Left renal cortex interstitium (tissue), 4 donors: Measurements from ENCODE around the gene PLCB1. TPM values are rescaled to one million over a fixed set of nuclear protein-coding genes. Genes with fewer than 3 reads are reported as not detected.
"Not testable (repeated sequence)": the region's sequence is repeated elsewhere in the genome, so short reads cannot be mapped to it uniquely, and the experiment has no call there.

Experiments used
- DNase-seq, 4 donors: peaks; one replicate each; pipeline ENCODE4 v3.0.0-alpha.2; 2013; ENCODE audit warnings: low read depth in 4 of 4, low spot score in 2 of 4, missing footprints in 1 of 4
- polyA plus RNA-seq, 4 donors: library from polyadenylated mRNA; unstranded; fragments of 120-200 nt; gene quantifications; one replicate each; pipeline ENCODE4 v1.2.1, GENCODE V29; 2013; ENCODE audit not compliant: insufficient read length in 4 of 4

PLCB1 gene
- polyA plus RNA-seq, 4 donors = 35.5 to 66.8 (median 41.4) TPM

DNA sequence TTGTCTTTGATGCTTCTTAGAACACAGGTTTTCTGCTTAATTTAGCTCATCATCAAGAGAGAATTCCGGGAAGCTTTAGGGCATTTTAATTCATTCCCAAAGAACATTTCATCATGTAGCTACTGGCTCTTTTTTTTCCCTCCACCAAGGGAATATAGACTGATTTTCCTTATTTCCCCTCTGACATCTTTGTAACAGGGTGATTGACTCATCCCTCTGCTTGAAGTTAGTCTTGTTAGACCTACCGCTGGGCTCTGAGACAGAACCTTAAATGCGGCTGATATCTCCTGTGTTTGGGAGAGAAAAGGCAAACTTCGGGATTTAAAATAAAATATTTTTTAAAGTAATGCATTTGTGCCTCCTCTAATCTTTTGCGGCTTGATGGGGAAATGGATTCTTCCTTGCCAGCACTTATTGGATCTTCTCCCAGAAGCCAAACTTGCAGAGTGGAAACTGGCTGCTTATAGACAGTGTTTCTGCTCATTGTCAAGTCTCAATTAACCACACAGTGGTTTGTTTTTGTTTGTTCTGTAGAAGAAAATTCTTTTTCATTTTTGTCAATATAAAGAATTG is 664.1 kb downstream of the PLCB1 start:
- DNase-seq = no peak

DNA sequence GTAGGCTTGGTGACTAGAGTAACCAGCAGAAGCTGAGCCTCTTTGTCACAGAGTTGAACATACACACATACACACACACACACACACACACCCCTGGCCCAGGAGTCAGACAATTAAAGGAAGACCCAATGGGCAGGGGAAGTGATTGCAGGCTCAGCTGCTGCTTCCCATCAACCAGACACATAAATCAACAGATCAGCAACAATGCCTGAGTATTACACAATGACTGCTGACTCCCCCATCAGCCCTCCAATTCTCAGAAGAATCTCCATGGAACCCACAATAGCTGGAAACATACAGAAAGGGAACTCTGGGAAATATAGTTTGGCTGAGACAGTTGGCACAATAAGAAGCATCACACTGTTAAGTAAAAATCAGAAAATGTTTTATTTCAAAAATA is 666.4 kb downstream of the PLCB1 start:
- no peak for DNase-seq

DNA sequence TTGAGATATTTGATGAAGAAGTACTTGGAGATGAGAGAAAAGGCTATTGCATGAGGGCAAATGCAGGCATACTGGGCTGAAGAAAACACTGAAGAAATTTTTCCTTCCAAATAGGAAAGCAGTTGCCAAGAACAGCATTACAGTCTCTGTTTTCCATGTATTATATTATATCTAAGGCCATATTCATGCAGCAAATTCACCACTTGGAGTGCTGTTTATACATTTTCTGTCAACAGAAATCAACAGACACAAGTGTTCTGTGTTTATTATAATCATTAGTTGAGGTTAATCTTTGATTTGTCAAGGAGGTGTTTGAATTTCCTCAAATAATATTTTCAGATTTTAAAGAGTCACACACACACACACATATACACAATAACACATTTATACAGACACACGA is 668.0 kb downstream of the PLCB1 start:
- no peak for DNase-seq

DNA sequence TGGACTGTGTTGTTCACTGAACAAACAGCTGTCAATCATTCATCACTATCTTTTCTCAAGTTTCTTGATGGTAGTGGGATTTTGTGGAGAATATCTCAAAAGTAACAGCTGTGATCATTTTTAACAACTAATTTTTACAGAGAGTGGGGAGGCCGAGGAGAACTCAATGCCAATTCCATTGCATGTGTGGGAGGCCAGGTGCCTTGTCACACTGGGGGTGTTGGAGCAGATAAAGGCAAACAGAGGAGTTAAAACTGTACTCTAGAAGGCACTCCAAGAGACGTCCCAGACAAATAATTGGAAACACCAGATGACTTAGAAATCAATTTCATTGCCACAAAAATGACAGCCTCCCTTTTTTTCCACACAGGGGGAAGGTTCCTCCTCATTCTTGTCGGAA is 669.6 kb downstream of the PLCB1 start:
- DNase-seq = no peak

DNA sequence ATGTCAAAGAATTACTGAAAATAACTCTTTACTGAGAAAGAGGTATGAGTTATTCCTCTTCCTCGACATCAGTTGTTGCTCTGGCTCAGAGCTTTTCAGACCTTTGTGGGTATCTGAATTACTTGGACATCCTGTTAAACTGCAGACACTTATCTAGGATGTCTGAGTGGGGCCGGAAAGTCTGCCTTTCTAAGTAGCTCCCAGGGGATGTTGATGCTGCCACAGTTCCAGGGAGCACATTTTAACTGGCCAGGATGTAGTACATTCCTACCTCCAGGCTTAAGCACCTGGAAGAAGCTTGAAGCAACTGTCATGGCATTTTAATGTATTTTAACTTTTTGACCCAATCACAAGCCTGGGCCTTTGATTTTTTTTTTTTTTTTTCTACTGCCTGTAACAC is 671.0 kb downstream of the PLCB1 start:
- no peak for DNase-seq

DNA sequence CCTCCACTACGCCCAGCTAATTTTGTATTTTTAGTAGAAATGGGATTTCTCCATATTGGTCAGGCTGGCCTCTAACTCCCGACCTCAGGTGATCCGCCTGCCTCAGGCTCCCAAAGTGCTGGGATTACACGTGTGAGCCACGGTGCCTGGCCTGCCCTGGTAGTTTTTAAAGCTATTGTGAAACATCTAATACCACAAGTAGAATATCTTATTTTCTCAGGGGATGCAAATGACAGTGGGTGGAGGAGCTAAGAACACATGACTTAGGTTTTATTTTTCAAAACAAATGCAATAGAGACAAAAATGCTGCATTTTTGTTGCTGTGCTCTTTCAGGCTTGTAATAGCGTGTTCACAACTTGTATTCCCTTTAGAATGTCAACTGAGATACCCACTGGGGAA is 671.9 kb downstream of the PLCB1 start:
- DNase-seq = no peak

DNA sequence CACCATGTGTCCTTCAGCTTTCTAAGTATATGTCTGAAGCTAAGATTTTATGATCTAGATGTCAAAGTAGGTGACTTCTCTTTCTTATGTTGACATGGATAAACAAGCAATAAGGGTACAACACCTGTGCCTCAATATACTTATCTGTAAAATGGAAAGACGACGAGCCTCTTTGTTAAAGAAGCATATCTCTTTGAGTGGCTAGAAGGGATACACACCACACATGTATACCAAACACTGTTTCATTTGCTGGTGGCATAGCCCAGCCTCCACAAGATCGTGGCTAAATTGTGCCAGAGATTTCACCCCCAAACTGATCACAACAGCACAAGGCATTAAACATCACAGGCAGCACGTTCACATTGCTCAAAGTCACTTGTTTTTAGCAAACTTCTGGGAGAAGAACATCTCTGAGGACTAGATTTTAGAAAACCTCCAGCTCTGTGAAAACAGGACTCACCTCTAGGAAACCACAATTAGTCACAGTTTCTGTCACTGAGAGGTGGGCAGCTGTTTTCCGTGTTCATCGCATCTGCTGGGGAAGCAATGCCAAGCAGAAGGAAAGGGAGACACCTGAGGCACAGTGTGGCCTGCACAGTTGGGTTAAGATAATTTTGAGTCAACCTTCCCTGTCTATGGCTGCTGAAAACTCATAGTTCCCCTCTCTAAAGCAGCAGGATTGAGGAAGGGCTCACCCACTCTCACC is 673.8 kb downstream of the PLCB1 start:
- DNase-seq = no peak

DNA sequence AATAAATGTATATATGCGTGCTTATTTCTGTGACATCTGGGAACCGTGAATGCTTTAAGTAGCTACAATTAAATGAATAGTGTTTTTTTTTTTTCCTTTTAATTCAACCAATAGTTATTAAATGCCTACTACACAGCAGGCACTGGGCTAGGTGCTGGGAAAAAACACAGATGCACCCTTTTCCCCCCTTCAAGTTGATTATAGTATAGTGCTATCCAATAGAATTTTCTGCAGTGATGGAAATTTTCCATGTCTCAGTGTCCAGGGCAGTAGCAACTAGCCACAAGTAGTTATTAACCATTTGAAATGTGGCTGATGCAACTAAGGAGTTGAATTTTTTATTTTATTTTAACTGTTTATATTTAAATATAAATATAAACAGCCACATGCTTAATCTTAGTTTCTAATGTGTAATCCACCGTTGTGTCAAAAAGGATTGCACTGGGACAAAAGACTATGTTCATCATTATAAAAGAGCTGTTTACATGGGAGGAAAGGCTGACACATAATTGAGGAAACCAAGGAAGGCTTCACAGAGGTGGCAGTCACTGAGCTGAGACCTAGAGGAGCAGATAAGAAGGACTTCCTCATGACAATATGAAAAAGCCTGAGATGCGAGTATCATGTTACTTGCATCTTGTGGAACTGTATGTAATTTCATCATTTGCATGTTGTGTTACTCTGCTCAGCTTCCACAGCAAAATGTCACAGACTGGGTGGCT is 675.6 kb downstream of the PLCB1 start:
- DNase-seq = no peak

DNA sequence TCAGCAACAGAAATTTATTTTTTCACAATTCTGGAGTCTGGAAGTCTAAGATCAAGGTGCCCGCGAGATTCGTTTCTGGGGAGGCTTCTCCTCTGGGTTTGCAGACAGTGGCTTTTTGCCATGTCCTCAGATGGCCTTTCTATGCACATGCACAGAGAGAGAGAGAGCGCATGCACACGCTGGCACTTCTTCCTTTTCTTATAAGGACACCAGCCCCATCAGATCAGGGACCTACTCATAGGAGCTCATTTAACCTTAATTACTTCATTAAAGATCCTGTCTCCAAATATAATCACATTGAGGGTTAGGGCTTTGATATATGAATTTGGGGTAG is 676.1 kb downstream of the PLCB1 start:
- DNase-seq = no peak

DNA sequence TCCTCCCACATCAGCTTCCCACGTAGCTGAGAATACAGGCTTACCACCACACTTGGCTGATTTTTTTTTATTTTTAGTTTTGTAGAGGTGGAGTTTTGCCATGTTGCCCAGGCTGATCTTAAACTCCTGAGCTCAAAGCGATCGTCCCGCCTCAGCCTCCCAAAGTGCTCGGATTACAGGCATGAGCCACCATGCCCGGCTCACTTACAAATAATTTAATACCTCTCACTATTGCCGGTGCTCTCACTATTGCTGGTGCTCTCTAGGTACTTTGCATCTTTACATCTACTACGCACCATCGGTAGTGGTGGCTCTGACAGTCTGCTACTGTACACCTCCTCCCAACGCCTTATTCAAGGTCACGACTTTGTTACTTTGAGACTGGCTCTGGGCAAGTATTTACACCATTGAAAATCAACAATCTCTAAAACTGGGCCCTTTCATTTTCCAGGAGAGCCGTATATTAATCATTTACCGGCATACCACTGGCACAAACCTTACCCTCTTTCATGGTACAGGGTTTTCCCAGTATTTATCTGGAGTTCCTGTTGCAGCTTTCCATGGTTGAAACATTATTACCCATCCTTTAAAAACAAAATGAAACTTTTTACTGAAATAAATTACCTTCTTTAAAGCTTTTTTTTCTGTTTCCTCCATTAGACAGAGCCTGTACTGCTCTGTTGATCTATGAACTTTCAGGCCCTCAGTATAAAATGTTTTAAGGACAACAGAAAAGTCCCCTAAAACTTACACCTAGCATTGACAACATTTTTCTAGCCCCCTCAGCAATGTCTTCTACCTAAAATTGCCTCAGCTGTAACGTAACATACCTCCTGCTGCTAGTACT is 677.3 kb downstream of the PLCB1 start:
- peak in 2 of 4 donors; percentile 13 to 16 for DNase-seq

DNA sequence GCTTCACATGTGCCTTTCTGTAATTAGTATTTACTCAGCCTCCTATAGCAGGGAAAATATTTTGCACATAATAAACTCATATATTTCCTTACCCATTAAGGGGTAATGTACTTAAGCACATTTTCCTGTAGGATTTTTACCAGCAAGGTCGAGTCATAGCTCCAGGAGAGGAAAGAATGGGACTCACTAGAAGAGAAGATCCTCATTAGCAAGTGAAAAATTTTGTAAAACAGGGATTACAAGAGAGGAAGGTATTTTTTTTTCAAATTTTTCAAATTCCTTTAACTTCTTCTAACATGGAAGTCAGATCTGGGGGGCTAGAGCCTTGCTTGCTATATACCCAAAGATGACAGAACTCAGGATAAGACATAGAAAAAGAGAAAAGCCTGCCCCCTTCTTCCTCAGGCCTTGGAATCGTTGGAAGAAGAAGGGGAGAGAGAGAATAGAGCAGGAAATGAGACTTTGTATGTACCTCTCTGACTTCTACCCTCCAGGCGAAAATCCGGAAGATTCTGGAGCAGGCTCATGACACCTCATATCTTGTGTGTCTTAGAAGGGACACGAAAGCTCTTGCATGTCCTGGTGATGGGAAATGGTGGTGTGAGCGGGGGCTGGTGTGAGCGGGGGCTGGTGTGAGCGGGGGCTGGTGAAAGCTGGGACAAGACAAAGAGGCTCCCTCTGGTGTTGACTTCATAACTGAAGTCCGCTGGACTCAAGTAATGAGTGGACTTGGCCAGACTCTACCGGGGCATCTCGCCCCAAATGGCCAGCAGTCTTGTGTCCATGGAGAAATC is 679.9 kb downstream of the PLCB1 start:
- no peak for DNase-seq

DNA sequence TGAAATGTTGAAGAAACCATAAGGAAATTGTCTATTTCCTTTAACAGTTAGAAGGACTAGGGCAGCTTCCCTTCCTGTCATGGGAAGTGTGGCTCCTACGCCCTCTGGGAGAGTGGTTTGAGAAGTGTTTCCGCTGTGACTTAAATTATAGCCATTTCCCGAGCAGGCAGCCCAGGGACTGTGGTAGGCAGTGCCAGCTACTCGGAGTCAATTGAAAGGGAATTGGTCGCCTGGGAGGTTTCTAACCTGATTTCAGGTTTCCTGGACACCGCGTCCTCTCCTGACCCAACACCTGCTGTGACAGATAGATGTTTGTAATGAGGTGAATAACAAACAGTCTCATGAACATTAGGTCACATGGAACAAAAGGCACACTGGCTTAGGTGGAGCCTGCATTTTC is 680.8 kb downstream of the PLCB1 start:
- DNase-seq = no peak

DNA sequence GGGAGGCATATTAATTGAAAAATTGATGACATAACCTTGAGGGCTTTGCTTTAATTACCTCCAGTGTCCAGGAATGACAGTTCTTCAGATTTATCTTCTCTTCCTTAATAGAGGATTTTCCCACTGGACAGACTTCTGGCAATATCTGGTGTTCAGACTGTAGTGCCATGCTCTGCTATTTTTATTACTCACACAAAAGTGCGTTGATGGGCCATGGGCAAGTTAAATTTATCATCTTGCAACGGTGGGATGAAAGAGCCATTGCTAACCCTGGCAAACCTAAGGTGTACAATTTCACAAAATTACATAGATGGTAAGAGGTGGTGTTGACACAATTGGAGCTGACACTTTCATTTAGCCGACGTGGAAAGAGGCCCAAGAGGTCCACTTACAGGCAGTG is 683.1 kb downstream of the PLCB1 start:
- no peak for DNase-seq

DNA sequence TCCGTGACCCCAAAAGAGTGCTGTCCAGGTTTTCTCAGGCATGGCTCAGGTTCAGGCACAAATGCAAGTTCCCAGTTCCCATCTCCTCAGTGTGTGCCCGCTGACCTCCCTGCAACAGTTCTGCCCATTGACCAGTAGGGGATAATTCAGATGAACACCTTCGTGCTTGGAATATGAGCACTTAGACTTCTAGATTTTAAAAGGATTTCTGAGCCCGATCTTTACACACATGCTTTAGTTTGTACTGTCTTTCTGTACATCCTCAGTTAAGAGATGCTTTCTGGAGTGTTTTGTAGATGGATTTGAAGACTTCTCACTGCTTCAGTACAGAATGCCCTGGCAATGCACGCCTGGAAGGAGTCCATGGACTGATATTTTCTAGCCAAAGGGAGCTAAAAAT is 697.2 kb downstream of the PLCB1 start:
- DNase-seq = no peak

DNA sequence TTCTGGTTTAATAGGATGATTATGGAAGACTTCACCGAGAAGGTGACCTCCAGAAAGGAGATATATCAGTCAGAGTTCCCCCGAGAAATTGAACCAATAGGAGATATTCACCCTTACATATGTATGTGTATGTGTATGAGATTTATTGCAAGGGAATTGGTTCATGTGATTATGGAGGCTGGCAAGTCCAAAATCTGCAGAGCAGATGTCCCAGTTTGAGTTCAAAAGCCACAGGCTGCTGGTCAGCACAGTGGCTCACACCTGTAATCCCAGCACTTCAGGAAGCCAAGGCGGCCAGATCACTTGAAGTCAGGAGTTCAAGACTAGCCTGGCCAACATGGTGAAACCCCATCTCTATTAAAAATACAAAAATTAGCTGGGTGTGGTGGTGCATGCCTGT is 702.2 kb downstream of the PLCB1 start:
- not testable (repeated sequence) for DNase-seq

DNA sequence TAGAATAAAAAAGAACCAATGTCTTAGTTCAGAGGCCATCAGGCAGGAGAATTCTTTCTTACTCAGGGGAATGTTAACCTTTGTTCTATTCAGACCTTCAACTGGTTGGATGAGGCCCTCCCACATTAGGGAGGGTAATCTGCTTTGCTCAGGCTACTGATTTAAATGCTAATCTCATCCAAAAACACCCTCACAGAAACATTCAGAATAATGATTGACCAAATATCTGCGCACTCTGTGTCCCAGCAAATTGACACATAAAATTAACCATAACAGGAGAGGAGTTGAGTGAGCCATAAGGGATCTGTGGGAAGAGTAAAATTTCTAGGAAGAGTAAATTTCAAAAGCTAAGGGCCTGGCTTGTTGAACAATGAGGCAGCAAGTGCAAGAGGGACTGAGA is 702.8 kb downstream of the PLCB1 start:
- no peak for DNase-seq

DNA sequence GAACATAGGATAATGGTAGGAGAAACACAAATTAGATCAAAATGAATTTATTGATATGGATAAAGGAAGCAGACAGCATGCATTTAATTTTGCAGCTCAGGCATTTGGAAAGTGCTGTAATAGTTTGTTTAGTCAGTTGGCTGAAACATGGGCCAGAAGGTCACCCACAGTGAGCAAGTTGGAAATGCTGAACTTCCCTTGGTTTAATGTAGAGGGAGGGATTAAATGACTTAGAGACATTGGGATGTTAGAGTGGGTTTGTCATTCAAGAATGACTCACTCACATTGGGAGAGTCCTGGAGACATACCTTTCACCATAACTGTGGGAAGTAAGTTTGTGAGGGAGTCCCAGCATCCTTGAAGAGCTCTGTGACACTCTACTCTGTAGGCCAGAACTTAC is 705.3 kb downstream of the PLCB1 start:
- no peak for DNase-seq

DNA sequence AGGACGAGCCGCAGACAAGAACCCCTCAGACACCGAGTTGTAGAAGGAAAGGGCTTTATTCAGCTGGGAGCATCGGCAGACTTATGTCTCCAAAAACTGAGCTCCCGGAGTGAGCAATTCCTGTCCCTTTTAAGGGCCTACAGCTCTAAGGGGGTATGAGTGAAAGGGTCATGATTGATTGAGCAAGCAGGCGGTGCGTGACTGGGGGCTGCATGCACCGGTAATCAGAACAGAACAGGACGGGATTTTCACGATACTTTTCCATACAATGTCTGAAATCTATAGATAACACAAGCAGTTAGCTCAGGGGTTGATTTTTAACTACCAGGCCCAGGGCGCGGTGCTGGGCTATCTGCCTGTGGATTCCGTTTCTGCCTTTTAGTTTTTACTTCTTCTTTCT is 710.5 kb downstream of the PLCB1 start:
- no peak for DNase-seq

DNA sequence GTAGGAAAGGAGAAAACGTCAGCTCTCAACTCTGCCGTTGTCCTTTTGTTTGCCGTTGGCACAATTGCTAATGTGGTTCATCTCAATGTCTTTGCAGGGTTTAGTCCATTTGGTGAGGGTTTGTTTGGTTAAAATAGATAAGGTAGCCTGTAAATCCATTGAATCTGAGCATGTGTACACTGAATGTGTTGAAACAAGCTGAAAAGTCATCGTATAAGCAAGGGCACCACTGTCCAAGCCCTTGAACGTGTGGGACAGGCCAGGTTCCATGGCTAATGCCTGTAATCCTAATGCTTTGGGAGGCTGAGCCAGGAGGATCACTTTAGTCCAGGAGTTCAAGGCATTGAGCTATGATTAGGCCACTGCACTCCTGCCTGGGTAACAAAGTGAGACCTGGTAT is 712.1 kb downstream of the PLCB1 start:
- DNase-seq = no peak

DNA sequence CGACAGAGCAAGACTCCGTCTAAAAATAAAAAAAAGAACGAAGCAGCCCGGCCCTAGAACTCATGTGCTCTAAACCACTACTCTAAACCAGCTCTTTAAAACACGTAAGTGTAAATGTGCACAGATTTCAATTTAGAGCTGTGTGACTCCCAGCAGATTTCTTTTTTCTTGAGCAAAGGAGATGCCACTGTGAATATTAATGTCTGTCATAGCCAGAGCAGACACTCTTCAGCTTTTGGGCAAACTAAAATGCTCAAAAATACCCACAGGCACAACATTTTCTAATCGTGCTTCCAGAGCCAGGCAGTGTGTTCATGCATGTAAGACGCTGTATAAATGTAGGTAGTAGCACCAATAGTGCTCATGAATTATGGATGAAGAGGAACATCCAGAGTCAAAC is 717.9 kb downstream of the PLCB1 start:
- DNase-seq = no peak

DNA sequence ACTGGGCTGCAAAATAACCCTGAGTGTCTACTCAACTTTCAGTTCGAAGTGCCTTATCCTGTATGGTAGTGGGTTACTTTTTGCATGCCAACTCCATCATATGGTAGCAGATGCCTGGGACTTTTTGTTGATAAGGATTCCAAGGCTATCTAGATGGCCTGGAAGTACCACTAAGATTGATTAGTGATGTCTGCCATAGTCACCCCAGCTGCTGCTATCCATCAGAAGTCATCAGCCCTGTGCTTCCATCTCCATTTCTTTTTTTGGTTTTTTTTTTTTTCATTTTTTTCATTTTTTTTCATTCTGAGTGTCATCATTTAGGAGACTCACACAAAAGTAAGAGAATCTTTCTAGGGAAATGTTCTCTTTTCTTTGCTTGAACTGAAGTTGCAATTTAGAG is 719.4 kb downstream of the PLCB1 start:
- no peak for DNase-seq
